ENCODE measurements around the gene POMGNT2.

The POMGNT2 gene

DNA sequence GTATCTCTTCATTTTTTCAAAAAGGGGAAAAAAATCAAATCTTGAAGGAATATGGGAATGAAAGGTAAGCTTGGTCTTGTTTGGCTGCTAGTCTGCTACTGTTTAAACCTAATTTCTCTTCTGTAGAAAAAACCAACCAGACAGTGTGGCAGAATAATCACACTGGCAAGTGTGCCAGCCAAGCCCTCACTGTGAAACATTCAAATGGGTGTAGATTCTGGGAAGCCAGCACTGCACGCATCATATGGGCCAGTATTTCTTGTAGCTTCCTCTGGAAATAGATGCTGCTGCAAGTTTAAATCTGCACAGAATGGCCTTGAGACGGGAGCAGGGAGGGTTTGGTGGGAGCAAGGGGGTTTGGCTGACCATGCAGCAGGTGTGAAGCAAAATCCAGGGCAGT, 62.1 kb downstream of the POMGNT2 start:
- no peak for DNase-seq (ENCODE audit: low read depth)

DNA sequence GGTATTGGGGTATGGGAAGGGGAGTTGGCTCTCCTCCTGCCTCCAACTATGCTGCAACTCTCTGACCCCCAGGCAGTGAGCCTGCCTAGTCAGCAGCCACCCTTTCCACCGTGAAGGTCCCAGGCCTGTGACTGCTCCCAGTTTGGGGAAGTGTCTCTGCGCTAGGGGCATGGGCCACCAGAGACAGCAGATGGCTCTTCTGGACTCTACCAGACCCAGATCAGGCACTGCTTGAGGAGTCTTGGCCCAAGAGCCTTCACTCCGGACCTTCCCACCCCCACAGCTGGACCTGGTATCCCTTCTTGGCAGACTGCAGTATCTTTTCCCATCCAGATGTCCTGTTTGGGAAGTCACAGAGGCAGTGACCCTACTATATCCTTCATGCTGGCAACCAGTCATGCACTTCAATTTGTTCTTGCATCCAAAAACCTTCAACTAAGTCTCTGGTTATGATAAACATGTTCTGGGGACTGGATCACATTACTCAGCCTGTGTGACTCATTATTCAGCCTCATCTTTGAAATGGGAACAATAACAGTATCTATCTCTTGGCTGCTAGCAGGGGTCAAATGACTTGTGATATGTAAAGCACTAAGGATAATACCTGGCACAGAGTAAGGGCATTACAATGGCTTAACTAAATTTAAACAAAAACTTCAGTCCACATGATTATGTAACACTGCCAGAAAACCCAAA, 62.7 kb downstream of the POMGNT2 start:
- peak; percentile 4 for DNase-seq (ENCODE audit: low read depth)

DNA sequence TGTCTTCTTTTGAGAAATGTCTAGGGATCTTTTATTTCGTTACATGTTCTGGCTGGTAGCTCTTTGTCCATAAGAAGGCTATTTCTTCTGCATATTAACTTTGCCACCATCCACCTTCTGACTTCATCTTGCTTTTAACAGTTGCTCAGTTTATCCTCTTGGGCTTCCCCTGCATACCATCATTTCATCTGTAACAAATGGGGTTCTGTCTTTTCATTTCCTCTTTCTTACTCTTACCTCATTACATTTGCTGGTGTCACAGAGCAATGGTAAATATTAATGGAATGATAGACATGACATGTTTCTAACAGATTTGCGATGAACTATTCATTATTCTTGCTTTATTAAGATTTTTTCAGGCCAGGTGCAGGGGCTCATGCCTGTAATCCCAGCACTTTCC, 64.4 kb downstream of the POMGNT2 start:
- no peak for DNase-seq (ENCODE audit: low read depth)

DNA sequence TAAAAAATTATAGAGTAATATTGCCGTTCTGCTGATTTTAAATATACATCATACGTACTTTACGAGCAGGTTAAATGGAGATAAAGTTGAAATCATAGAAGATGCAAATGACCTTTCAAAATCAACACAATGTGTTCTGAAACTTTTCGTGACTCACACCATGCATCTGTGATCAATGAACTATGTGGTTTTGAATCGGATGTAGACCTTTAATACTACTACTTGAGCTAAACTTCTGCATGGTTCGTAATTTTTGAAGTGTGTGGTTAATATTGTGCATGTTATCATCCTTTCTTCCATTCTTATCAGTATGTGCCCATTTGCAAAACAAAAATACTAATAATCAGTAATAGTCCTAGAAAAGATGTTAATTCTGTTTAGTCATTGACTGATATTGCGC, 67.9 kb downstream of the POMGNT2 start:
- no peak for DNase-seq (ENCODE audit: low read depth)

DNA sequence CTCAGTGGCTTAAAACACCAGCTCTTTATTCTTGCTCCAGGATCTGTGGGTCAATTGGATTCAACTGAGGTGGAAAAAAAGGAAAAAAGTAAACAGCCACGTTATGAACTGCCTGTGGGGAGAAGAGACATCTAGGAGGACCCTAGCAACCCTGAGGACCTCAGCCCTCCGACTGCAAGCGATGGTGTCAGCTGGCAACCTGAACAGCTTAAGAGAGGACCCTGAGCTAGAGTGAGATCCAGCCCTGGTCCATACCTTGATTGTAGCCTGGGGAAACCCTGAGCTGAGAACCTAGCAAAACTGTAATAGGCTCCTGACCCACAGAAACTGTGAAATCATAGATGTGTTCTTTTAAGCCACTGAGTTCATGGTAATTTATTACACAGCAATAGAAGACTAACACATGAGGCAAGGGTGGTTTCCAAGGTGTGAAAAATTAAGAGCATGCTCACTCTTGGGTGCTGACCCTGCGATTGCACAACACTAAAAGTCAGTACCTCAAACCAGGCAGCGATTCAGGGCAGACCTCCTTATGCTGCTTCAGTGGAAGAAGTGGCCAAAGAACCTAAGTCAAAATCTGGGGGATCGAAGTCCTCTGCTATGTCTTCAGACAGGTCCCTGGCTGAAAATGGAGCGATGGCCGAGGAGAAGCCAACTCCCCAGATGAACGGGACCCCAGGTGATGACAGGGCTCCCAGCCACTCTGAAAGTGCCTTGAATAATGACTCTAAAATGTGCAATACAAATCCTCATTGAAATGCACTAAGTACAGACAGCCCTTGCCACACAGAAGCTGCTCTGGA, 69.1 kb downstream of the POMGNT2 start:
- no peak for DNase-seq (ENCODE audit: low read depth)

DNA sequence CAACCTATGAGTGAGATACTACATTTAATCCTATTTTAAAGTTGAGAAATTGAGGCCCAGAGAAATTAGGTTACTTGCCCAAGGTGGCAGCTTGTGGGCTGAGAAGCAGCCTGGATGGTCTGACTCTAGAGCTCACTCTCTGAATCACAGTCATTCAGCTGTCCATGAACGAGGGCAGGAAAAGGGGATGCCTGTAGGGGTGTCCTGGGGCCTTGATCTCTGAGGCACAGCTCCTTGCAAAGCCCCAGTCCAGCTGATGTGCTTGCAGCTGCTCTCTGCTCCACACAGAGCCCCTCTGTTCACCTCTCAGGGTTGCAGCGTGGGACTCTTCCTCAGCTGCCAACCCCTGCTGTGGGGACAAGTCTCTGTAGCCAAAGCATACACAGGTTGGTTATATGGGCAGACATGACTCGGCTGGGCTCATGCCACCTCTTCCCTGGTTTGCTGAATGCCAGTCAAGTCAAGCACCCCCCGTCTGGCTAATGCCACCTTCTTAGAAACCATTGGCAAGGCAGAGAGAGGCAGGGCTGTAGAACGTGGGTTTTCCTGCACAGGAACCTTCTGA, 70.0 kb downstream of the POMGNT2 start:
- DNase-seq (ENCODE audit: low read depth), result no peak

DNA sequence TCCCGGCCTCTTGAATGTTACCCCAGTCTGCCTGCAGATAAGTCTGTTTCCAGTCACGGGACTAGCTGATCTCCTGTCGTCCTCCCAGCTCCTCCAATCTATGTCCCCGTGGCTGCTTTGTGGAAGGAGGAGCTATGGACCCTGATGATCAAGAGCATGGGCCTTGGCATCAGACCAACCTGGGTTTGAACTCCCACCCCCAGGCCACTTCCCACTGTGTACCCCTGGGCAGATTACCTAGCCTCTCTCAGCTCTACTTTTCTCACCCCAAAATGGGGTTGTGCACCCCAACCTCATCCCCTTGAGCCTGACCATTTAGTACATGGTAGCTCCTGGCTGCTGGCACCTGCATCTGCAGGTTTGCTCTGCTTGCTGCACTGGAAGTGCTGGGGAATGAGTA, 71.0 kb downstream of the POMGNT2 start:
- DNase-seq (ENCODE audit: low read depth), result no peak

DNA sequence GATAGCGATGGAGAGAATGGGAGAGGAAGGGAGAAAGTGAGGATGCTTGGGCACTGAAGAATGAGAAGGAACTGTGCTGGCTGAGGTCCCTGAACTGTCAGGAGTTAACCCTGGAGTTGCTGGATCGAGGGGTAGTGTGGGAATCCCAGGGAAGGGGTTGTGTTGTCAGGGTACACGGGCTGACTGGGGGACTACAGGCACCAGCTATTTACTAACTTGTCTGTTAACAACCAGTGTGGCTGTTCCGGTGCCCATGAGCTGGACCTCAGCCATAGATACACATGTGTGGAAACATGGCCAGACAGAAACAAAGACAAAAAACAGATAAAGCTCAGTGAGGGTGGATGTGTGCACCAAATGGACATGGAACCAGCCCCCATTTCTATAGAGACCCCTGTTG, 71.7 kb downstream of the POMGNT2 start:
- no peak for DNase-seq (ENCODE audit: low read depth)

DNA sequence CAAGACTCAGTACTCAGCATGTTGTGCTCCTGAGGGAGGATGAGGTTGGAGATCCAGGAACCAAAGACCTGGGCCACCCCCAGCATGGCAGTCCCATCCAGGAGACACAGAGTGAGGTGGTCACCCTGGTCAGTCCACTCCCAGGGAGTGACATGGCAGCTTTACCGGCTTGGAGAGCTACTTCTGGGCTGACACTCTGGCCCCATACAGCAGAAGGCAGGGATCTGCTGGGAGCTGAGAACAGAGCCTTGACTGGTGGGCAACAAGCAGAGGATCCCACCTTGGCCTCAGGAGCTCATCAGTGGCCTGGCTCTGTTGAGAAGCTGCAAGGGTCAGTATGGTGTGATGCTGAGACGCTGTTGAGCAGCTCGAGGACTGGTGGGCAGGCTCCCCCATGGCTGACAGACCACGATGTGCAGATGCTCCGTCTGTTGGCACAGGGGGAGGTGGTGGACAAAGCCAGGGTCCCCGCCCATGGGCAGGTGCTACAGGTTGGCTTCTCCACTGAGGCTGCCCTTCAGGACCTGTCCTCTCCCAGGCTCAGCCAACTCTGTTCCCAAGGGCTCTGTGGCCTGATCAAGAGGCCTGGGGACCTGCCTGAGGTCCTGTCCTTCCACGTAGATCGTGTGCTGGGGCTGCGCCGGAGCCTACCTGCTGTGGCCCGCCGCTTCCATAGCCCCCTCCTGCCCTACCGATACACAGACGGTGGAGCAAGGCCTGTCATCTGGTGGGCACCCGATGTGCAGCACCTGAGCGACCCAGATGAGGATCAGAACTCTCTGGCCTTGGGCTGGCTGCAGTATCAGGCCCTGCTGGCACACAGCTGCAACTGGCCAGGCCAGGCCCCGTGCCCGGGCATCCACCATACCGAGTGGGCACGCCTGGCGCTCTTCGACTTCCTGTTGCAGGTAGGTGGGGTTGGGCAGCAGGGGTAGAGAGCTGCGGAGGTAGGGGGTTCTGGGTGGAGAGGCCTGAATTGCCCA, 72.9 kb downstream of the POMGNT2 start:
- DNase-seq (ENCODE audit: low read depth), result no peak

DNA sequence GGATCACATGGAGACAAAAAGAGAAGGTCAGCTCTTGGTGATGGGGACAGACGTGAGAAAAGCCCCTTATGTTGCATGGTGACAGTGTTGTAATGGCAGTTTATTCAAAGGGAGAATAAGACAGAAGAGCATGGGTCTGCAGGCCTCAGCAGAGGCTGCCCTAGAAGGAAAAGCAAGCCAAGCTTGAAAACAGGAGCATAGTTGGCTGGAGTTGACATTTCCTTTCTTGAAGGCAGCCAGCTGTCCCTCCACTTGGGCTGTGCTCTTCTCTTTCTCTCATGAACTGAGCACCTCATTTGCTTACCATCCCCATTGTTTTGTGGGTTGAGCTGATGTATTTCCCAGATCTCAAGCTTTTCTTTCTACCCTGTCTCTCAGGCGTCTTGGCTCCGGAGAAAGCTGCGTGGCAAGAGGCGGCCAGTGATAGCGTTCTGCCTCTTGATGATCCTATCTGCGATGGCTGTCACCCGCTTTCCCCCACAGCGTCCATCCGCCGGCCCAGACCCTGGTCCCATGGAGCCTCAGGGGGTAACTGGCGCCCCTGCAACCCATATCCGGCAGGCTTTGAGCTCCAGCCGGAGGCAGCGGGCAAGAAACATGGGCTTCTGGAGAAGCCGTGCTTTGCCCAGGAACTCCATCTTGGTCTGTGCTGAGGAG, 73.9 kb downstream of the POMGNT2 start:
- DNase-seq (ENCODE audit: low read depth), result no peak

DNA sequence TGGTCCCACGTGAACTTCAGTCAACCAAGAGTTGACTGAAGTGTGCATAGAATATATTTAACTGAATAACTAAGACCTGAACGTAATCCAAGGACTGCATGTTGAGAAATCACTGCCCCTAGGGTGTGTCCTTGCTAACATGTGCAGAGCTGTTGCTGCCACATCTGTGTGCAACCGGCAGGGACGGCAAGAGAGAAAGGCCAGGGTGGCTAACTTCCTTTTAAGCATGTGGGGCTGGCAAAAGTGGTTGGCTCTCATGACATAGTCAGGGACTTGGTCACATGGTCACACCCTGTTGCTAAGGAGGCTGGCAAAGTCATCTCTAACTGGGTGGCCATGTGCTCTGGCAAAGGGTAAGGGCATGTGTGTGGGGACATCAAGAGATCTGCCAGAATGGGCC, 74.4 kb downstream of the POMGNT2 start:
- no peak for DNase-seq (ENCODE audit: low read depth)

DNA sequence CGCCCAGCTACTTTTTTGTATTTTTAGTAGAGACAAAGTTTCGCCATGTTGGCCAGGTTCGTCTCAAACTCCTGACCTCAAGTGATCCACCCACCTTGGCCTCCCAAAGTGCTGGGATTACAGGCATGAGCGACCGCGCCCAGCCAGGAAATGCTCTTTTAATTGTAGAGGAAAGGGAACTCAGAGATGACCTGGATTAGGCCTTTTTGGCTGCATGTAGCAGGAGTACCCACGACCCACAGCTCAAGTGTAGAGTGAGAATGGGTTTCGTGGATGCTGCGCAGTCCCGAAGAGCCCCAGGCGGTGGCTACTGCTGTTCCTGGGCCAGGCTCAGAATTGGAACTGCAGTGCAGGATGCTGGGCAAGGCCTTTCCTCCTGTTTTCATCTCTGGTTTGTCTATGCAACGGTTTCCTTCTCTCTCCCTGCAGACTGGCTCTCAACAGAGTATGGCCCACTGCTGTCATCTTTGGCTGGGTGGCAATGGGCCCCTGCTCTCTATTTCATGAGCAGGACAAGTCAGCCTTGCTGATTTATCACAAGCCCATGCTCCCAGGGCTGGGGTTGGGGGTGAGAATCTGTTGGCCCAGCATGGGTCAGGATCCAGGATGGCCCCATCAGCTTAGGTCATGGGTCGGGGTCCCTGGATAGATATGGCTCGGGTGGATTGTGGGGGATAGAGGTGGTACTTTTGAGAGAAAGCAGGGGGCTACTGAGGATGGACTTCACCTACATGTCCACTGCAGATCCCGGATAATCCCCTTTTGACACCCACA, 75.5 kb downstream of the POMGNT2 start:
- DNase-seq (ENCODE audit: low read depth), result no peak

Data from ELR (cell line).